Kidney epithelial cell (primary cell): Measurements from ENCODE around the gene SH3GL3. TPM values are rescaled to one million over a fixed set of nuclear protein-coding genes. Genes with fewer than 3 reads are reported as not detected.

Experiments used
- DNase-seq: peaks from one replicate; pipeline ENCODE4 v3.0.0-alpha.2; 2010; ENCODE audit warnings: low read depth
- H3K27me3 ChIP-seq: 2 replicates; pipeline ENCODE4 v1.6.0; 2011; ENCODE audit warnings: low read length; ENCODE audit not compliant: control insufficient read depth, insufficient read depth
- H3K36me3 ChIP-seq: 2 replicates; pipeline ENCODE4 v1.5.1; 2011; ENCODE audit warnings: low read length; ENCODE audit not compliant: control insufficient read depth, insufficient read depth
- H3K4me3 ChIP-seq: 2 replicates; pipeline ENCODE4 v1.5.1; 2011; ENCODE audit warnings: low read depth, mild to moderate bottlenecking, control low read depth, low read length
- total RNA-seq: library from RNA; depleted of rRNA; stranded (reverse); fragments of >200 nt; gene quantifications from 2 replicates; pipeline ENCODE4 v1.2.3, GENCODE V29; 2015
- TF ChIP-seq, protein P1 (sequence below): IDR thresholded peaks from 2 replicates; pipeline ENCODE4 v1.5.1; 2011; ENCODE audit warnings: mild to moderate bottlenecking, moderate library complexity, low read length, control low read depth, inconsistent platforms; ENCODE audit not compliant: insufficient read depth, poor library complexity, severe bottlenecking

SH3GL3 gene
- total RNA-seq, 1 donor from 2014 or later = 1.0 TPM

DNA sequence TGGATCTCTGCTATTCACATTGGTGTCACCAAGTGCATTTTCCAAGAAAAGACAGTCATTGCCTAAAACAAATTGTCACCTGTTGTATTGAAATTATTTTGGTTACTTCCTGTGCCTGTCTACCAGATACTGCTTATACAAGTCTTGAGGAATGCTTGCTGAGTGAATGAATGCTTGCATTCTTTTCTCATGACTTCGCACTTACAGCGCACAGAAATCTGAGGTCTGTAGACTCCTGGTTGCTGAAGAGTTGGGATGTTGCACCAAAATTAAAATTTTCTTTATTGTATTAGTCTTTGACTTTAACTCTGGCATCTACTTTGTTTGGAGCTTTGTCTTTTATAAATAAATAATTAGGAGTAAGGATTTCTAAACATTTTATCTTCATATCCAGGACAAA, 28.4 kb downstream of the SH3GL3 start:
- H3K4me3 ChIP-seq = no peak overlapping the region
- TF ChIP-seq, protein P1, sequence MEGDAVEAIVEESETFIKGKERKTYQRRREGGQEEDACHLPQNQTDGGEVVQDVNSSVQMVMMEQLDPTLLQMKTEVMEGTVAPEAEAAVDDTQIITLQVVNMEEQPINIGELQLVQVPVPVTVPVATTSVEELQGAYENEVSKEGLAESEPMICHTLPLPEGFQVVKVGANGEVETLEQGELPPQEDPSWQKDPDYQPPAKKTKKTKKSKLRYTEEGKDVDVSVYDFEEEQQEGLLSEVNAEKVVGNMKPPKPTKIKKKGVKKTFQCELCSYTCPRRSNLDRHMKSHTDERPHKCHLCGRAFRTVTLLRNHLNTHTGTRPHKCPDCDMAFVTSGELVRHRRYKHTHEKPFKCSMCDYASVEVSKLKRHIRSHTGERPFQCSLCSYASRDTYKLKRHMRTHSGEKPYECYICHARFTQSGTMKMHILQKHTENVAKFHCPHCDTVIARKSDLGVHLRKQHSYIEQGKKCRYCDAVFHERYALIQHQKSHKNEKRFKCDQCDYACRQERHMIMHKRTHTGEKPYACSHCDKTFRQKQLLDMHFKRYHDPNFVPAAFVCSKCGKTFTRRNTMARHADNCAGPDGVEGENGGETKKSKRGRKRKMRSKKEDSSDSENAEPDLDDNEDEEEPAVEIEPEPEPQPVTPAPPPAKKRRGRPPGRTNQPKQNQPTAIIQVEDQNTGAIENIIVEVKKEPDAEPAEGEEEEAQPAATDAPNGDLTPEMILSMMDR = no peak
- DNase-seq = peak; percentile 51
- H3K27me3 ChIP-seq = no peaks in the 10 kb centered on the region
- no peaks in the 10 kb centered on the region for H3K36me3 ChIP-seq

DNA sequence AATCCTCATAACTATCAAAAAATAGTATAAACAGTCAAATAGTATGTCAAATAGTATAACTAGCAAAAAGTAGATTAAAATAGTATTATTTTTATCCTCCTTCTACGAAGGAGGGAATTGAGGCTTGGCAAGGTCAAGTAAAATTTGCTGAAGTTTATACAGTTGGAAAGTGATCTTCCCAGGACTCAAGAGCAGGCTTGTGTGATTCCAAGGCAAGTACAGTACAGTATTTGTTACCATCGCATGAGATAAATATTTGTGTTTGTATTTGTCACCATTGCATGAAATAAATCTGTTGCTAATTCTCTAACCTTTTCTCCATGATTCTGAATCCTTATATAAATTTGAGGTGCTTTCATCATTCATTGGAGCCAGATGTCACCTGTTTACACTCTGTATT, 28.9 kb downstream of the SH3GL3 start:
- no peaks in the 10 kb centered on the region for H3K27me3 ChIP-seq
- no peaks in the 10 kb centered on the region for H3K36me3 ChIP-seq
- H3K4me3 ChIP-seq = no peak overlapping the region
- TF ChIP-seq, protein P1 = no peak
- no peak for DNase-seq

DNA sequence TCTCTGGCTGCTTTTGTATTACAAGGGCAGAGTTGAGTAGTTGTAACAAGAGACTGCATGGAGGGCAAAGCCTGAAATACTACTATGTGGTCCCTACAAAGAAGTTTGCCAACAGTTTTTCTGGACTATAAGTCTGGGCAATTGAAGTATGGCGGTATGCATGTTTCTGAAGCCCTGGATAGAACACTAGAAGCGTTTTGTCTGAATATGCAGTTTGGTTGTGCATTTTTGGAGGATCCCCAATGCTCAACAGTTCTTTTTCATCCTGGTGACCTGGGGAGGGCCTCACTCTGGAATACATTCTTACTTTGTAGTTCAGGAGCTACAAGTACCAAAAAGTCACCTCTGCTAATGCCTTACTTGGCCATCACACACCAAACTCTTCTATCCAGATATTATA, 29.6 kb downstream of the SH3GL3 start:
- TF ChIP-seq, protein P1 = no peak
- Histone ChIP-seq H3K36me3 (no peaks in the 10 kb centered on the region), H3K27me3 (no peaks in the 10 kb centered on the region), H3K4me3 (no peak overlapping the region)
- no peak for DNase-seq

DNA sequence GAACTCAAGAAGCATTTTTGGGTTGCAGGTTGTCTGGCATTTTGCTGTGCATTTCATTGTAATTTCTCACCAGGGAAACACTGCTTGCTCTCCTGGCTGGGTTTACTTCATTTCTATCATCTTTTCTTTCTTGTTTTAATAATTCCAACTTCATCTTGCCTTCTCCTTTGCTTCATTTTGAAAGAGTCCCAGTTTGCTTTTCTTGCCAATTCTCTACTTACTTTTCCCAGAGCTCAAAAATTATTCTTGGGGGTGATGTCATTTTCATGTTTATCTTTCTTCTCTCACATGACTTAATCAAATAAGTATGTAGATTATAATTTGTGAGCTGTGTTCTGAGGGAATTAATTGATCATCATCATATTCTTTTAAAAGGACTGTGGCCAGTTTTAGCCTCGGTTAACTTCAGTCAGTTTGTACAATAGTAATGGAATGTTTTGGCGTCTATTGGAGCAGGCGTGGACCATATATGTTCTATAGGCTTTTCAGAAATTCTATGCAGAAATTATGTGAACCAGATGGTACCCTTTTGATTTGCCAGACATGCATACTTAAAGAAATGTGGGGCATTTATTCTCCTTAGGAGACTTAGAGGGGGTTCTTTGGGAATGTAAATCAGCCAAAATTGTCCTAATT, 30.1 kb downstream of the SH3GL3 start:
- DNase-seq = no peak
- Histone ChIP-seq H3K4me3 (no peak overlapping the region), H3K36me3 (no peaks in the 10 kb centered on the region), H3K27me3 (no peaks in the 10 kb centered on the region)
- TF ChIP-seq, protein P1 = no peak

DNA sequence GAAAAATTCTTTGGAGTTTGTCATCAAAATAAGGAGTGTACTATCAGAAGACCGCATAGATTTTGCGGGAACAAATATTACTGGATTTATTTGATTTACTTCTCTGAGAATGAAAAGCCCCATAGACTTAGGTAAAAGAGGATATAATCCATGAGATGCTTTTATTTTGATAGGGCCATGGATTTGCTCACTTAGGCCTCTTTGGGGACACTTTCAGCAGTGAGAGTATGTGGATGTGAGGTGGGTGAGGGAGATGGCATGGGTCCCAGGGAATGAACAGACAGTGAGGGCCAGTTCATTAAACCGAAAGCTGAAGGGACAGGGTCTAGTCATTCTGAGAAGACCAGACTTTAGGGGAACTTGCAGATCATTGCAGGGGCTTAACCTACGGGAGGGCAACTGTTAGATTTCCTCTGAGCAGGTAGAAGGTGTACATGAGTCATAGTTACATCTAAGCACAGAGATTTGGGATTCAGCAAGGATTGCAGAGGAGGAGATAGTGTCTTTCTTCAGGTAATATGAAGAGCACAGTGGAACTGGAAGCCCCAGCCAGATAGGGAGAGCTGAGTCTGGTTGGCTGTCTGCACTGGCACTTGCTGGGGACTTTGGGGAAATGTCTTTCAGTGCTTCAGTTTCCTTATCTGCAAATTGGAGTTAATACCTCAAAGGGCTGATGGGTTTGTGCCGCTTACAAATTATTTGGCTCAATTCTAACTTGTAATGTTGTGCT, 30.8 kb downstream of the SH3GL3 start:
- Histone ChIP-seq H3K27me3 (no peaks in the 10 kb centered on the region), H3K36me3 (no peaks in the 10 kb centered on the region), H3K4me3 (no peak overlapping the region)
- TF ChIP-seq, protein P1 = no peak
- DNase-seq = no peak
